NOMO-1 treated with dmso at 0.1 percent for 144 hours (cell line): ENCODE measurements around the gene ANXA4.
"Not testable (repeated sequence)": the region's sequence is repeated elsewhere in the genome, so short reads cannot be mapped to it uniquely, and the experiment has no call there.

Experiments
- DNase-seq: peaks from one replicate; lab custom pipeline; 2025; ENCODE audit not compliant: unreplicated experiment; lab: John Stamatoyannopoulos, UW

Gene ANXA4

DNA sequence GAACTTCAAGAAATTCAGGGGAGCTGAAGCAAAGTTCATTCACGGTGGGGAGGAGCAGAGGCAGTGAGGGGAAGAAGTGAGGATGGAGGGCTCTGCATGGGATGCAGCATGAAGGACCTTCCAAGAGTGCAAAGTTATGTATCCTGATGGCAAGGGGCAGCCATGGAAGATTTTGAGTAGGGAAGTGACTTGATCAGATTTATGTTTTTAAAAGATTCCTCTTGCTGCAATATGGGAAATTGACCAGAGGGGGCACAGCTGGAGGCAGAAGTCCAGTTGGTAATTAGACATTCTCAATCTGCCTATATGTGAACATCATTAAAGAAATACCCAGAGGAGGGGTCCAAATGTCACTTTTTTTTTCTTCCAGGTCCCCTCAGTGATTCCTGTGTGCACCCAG is 21.5 kb upstream of the ANXA4 start:
- DNase-seq, result no peak

DNA sequence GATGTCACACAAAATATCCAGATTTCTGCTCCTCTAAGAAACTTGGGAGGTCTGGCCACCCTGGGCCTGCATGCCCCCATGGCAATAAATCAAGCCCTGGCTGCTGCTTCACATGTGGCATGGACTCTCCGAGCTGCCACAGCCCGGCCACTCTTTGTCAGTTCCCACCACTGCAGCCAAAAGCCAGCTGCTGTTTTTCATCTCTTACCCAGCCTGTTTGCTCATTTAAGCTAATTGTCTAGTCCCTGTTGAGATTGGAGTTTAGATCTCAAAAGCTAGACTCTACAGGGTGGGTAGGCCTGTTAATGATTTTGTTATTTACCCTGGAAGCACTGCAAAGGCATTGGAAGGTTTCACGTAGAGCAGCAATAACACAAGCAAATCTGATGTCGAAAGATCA is 20.9 kb upstream of the ANXA4 start:
- DNase-seq, result no peak

DNA sequence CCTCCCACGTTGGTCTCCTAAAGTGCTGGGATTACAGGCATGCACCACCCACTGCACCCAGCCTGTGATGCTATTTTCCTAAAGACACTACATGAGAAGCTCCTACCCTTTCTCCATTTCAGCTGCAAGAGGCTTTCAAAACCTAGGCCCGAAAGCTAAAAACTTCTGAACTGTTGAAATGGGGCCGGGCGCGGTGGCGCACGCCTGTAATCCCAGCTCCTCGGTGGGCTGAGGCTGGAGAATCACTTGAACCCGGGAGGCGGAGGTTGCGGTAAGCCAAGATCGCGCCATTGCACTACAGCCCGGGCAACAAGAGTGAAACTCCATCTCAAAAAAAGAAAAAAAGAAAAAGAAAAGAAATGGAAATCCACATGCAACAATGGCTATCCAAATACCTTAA is 18.1 kb upstream of the ANXA4 start:
- DNase-seq, result no peak

DNA sequence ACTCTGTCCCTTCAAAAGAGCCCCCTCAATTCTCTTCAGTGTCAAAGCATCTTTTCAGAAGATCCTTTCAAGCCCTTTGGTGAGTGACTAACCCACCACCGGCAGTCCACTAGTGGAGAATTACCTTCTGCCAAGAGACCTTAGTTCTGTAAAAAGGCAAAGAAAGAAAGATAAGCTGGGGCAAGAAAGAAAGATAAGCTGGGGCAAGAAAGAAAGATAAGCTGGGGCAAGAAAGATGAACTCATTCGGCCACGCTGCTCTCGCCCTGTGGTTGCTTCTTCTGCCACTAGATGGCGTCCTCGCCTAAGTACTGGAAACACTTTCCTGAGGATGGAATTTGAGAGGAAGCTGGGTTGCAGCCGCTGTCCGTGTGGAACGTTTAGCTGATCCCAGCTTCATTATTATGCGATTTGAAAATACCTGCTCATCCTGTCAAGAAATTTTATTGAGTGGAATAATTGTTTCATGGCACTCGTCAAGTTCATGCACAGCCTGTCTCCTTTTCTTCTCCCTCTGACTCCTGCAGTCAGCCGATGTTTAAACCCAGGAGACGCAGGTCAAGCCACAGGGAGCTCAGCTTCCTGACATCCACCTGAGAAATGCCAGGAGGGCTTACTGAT is 17.3 kb upstream of the ANXA4 start:
- peak; percentile 44 for DNase-seq

DNA sequence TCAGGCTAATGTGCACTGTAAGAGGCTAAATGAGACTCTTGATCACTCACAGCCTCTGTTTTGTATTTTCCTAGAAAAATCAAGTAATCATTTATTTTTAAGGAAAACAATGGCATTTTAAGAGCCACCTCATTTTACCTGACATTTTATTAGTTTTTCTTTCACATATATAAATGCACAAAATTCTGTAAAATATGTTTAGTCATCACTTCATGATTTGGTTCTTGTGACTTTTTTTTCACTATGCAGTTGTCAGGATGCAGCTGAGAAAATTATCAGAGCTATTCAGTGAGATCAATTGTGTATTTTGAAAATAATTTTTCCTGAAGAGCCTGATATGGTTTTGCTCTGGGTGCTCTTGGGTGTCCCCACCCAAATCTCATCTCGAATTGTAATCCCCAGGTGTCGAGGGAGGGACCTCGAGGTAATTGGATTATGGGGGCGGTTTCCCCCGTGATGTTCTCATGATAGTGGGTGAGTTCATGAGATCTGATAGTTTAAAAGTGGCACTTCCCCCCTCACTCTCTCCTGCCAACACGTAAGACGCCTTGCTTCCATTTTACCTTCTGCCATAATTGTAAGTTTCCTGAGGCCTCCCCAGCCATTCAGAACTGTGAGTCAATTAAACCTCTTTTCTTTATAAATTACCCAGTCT is 16.1 kb upstream of the ANXA4 start:
- no peak for DNase-seq

DNA sequence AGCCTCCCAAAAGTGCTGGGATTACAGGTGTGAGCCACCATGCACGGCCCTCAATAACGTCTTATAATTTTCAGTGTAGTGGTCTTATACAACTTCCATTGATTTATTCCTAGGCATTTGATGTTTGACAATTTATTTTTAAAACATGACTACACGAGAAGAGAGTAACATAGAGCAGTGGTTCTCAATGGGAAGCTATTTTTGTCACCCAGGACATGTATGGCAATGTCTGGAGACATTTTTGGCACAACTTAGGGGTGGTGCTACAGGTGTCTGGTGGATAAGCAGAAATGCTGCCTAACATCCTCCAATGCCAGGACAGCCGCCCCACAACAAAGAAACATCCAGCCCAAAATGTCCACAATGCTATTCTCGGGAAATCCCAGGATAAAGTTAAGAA is 12.7 kb upstream of the ANXA4 start:
- no peak for DNase-seq

DNA sequence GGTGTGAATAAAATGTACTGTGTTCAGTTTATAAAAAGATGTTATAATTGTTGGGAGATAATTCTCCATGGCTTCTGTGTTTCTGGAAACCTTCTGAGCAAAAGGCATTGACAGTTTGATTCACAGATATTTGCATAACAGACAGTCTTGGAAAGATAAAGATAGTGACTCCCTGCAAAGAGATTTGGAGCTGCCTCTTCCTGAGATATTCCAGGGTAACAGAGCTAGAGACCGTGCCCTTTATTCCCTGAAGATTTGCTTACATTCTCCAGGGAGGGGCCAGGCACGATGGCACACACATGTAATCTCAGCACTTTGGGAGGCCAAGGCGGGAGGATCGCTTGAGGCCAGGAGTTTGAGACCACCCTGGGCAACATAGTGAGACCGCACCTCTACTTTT is 12.2 kb upstream of the ANXA4 start:
- DNase-seq, result no peak

- no peak for DNase-seq
Observed at GRCh38 chr2:69731147-69731970, 10.6 kb upstream of the ANXA4 start.

- DNase-seq, result no peak
Observed at GRCh38 chr2:69733342-69734034, 8.4 kb upstream of the ANXA4 start.

DNA sequence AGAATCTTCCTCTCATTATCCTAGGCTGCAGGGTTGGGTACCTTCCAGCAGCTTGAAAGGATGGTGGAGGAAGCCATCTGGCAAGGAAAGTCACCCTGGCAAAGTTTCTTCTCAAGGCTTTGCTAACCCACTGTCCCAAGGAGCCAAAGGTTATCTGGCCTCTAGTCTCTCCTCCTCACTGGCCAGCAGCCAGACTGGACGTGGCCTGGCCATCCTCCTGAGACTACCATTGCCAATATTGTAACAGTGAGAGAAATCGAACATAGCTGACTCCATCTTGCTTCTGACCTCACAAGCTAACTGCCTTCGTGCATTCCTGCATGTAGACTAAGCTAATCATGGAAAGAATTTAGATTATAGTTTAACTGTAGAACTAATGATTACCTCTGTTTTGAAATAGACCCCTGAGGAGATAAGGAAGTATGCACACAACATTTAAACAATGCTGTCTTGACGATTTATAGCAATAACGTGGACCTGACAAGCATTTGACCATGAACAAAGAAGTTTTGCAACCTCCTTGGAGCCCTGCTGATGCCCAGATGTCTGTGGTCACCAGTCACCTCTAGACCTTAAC is 7.8 kb upstream of the ANXA4 start:
- DNase-seq, result no peak

DNA sequence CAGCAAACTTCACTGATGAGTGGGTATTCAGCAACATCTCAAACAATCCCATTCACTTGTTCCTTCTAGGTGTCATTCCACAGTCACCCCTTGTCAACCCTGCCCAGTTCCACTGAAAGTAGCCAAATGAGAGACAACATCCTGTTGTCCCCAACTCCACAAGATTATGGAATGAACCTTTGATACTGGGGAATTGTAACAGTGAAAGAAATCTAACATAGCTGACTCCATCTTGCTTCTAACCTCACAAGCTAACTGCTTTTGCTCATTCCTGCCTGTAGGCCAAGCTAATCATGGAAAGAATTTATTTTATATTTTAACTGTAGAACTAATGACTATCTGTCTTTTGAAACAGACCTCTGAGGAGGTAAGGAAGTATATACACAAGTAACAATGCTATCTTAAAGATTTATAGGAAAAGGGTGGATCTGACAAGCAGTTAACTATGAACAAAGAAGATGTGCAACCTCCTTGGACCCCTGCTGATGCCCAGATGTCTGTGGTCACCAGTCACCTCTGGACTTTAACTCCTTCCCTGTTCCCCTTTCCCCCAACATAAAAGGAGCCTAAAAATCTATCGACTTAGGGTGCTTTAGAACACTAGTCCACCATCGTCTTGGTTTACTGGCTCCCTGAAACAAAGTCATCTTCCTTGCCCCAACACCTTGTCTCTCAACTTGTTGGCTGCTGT is 6.9 kb upstream of the ANXA4 start:
- DNase-seq, result no peak

GRCh38 chr2:69735686-69736085 is 6.2 kb upstream of the ANXA4 start:
- DNase-seq, result no peak

- DNase-seq, result not testable (repeated sequence)
Observed at GRCh38 chr2:69738149-69738548, 3.8 kb upstream of the ANXA4 start.

- DNase-seq, result no peak
Observed at GRCh38 chr2:69740502-69740951, 1.4 kb upstream of the ANXA4 start.

- DNase-seq, result peak; percentile 60
Observed at GRCh38 chr2:69741229-69741574, 732 bp upstream of the ANXA4 start.

GRCh38 chr2:69742322-69742952 is 503 bp downstream of the ANXA4 start:
- no peak for DNase-seq

GRCh38 chr2:69743847-69744264 is 1.9 kb downstream of the ANXA4 start:
- no peak for DNase-seq

- DNase-seq, result no peak
Observed at GRCh38 chr2:69744456-69744855, 2.5 kb downstream of the ANXA4 start.

DNA sequence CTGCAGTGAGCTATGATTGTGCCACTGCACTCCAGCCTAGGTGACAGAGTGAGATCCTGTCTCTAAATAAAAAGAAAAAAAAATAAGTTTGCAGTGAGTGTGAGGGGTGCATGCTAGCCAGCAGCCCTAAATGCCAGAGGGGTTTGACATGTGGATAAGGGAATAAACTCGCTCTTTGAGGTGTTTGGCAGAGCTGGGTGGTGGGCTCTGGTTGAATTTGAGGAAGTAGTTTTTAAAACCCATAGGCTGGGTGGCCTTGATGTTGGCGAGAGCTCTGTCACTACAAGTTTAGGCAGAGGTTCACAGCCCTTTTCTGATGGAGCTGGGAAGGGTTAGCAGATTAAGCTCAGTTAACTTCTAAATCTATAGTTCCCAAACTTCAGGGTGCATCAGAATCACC is 3.1 kb downstream of the ANXA4 start:
- no peak for DNase-seq

DNA sequence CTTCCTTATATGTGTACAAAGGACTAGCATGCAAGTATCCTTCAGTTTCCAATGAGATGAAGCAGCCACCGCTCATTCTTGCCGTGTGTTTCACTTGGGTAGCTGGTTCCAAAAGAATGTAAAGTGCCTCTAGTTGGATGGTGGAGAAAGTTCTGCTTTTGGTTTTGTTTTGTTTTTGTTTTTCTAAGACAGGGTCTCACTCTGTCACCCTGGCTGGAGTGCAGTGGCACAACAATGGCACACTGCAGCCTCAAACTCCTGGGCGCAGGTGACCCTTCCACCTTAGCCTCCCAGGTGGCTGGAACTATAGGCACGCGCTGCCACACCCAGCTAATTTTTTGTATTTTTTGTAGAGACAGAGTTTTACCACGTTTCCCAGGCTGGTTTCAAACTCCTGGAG is 8.3 kb downstream of the ANXA4 start:
- DNase-seq, result no peak
